Effector CD8-positive, alpha-beta T cell (primary cell): ENCODE results near the gene PDE6H.

Source experiments
- DNase-seq: peaks from one replicate; lab custom pipeline; 2025; lab: John Stamatoyannopoulos, UW
- total RNA-seq, 4 experiments: gene quantifications; one replicate each; lab custom pipeline; 2026; lab: John Stamatoyannopoulos, UW

Gene PDE6H
- total RNA-seq, result 0 reads per million in 4 experiments

DNA sequence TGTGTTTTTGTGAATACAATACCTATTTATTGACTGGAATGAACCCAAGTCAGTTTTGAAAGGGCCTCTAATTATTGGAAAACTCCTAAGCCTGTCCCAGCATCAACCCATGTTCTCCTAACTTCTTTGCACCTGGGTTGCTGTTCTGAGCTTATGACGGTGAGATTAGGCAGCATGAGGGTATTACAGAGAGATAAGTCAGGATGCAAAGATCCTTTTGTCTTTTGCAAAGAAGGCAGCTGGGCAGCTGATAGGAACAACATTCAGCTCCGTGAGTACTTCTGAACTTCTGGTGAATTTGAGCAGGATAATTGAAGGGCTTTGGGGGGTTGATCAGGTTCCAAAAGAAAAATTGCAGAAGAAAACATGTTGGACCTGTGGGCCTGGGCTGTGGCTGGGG is at the start of gene PDE6H:
PDE6H (plus strand) TSS at position 227 of the 400 bp plus-strand sequence. CDS start 4,971 bp downstream, outside the sequence.
- no peak for DNase-seq

DNA sequence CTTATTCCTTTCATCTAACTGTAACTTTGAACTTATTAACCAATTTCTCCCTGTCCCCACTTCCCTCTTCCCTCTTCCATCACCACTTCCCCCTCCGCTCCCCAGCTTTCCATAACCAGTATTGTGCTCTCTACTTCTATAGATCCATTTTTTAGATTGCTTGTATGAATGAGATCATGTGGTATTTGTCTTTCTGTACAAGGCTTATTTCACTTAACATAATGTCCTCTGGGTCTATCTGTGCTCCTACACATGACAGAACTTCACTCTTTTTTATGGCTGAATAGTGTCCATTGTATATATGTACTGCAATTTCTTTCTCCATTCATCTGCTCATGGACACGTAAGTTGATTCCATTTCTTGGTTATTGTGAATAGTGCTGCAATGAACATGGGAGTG is 48.9 kb upstream of the PDE6H start:
- no peak for DNase-seq

GRCh38 chr12:14924541-14924940 is 48.3 kb upstream of the PDE6H start:
- DNase-seq, result no peak

GRCh38 chr12:14927267-14927666 is 45.6 kb upstream of the PDE6H start:
- no peak for DNase-seq

- DNase-seq, result no peak
These were observed 43.9 kb upstream of the PDE6H start for GRCh38 chr12:14928931-14929330.

DNA sequence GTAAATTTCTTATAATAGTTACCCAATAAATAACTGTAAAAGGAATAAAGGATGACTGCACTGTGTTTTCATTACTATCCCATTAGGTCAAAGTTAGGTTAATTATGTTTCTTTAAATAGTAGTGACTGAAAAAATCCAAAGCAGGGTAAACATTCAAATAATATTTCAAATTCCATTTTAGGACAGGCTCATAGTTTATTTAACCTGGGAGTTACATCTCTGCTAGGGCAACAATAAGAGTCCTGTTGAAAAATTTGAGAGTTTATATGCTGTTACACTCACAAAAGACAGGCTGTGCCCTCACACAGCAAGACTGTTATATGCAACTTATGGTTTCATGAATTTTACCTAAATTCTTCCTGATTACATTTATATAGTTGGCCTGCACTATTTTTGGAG is 42.5 kb upstream of the PDE6H start:
- DNase-seq, result no peak

DNA sequence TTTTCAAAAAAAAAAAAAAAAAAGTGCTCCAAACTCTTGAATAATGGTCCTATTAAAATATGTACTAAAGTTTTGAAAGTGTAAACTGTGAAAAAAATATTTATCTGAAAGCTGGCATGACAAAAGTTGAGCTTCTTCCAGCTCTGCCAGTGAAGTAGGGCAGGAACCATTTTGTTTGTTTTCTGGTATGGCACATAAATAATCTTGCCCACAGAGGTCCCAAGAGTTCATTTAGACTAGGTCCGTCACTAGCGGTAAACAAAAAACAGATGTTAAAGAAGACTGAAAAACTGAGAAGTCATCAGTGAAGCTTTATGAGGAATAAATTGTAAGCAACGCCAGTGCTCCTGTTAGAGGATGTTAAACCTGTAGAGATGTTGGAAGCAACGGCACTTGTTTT is 41.5 kb upstream of the PDE6H start:
- DNase-seq, result no peak

DNA sequence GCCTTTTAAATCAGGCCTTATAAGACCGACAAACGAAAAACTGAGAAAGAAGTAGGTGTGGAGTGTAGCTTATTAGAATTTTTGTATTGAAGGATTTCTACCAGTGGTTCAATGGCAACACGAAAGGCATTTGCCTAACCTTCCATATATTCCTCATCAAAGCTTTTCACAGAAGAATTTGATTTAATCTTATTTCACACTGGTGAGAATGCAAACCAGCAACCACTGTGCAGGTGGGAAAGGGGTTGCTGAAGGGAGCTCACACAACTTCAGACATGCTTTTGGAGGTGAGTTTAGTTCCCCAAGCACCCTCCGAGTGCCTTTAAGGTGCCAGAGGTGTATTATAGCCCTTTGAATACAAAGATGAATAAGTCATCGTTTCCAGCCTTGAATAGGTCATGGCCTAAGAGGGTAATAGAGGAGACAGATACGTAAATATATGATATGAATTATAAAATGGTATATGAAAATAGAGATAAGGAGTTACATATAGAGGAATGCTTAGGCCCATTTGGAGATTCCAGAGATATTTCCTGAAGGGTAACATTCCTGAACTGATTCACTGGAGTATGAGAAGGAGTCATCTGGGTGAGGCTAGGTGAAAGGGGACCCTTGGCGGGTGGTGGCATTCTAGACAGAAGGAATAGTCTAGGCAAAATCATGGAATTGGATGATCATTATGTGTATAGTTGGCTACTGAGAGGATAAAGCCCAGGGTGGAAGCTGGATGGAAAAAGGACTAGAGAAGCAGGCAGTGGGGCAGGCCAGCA is 40.9 kb upstream of the PDE6H start:
- DNase-seq, result no peak

GRCh38 chr12:14934511-14934910 is 38.3 kb upstream of the PDE6H start:
- DNase-seq, result no peak

DNA sequence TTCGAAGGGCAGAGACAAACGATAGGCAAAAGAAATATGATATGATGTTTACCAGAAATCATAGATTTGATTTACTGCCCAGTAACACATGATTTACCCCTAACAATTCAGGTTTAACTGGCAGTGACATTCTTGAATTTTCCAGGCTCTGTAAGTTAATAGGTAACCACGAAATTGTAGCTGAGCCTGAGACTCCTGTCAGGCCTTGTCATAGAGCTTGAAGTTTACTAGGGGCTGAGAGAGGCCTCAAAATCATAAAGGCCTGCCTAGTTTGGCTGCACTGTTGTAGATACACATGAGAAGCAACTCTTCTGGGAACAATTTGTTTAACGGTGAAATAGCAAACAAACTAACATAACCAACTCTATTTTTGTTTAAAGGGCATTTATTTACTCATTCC is 37.8 kb upstream of the PDE6H start:
- no peak for DNase-seq

DNA sequence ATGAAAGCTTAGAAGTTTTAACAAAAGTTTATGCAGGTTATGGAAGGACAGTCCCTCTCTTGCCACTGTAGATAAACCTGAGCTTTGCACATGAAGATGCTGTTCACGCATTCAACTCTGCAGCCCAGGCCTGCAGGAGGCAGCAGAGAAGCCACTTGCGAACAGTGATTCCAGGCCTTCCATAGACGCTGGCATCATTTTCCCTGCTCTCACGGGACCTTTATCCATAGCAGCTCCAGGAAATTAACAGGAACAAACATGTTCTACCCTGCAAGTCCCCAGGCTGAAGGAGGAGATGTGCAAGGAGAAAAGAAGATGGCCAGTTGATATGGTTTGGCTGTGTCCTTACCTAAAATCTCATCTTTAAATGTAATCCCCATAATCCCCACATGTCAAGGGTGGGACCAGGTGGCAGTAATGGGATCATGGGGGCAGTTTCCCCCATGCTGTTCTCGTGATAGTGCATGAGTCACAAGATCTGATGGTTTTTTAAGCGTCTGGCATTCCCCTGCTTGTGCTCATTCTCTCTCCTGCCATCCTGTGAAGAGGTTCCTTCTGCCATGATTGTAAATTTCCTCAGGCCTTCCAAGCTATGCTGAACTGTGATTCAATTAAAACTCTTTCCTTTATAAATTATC is 36.5 kb upstream of the PDE6H start:
- DNase-seq, result no peak

DNA sequence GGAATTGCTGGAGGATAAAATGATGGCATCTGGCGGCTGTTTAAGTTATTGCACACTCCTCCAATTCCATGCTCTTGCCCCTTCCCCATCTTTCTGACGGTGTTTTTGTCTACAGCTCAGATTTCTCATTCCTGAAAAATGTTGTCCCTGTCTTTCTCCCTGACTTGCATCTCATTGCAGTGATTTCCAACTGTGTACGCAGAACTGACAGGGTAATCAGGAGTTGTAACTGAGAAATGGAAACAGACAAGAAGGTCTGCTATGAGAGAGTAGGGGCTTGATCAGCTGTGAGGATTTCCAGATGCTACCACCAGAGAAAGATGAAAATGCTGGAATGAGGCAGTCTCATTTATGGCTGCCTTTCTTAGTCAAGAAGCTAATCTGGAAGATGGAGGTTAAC is 35.8 kb upstream of the PDE6H start:
- DNase-seq, result no peak

DNA sequence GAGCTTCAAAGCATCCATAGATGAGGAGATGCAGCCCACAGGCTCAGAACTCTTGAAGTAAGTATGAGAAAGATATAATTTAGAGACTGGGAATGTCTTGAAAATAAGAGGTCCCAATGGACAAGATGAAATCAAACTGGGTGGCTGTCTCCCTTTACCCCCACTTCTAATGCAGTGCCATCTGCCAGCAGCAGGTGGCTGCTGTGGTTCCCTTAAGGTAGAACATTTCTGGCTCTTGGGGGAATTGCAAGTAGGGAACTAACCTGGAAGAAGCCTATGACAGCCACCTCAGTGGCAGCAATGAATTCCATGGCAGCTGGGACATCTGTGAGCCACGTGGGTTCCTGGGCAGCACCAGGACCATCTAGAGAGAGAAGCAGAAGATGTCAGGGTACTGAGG is 35.2 kb upstream of the PDE6H start:
- no peak for DNase-seq

GRCh38 chr12:14938301-14938700 is 34.5 kb upstream of the PDE6H start, which contains the start of gene ERP27:
Gene ERP27 (minus strand): TSS chr12:14938537. CDS start chr12:14938508, 29 bp downstream.
- no peak for DNase-seq

DNA sequence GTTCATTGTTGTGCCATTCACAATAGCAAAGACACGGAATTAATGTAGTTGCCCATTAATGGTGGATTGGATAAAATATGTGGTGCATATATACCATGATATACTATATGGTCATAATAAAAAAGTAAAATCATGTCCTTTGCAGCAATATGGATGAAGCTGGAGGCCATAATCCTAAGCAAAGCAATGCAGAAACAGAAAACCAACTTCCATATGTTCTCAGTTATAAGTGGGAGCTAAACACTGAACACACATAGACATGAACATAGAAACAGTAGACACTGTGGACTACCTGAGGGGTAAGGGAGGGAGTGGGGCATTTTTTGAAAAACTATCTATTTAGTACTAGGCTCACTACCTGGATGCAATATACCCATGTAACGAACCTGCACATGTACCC is 31.5 kb upstream of the PDE6H start:
- DNase-seq, result no peak

DNA sequence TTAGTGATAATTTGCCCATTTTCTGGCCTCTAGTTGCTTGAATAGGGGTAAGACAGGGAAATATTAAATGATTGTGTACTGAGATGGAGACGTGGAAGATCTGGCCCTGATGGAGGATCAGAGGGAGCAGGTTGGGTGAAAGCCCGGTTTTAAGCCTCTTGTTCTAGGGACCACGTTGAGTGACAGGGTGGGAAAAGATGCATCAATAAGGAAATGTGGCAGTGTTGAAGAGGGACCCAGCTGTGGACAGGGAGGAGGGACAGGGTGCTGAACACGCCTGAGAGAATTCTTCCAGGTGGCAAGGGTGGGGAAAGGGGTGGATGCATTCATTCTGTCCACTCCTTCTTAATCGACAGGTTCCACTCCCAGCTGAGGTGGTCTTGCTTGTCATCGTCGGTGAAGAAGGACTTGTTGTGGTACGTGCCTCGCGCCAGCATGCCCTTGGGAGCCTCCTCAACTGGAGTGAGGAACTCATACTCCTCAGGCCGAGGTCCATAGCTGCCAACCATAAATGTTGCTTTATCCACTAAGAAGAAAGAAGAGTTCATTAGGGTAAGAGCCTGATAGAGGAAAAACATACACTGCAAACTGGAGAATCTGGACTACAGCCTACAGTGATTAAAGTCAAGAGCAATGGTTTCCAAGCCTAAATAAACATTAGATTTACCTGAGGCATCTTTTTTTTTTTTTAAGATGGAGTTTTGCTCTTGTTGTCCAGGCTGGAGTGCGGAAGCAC is 30.5 kb upstream of the PDE6H start:
- no peak for DNase-seq

GRCh38 chr12:14946162-14946561 is 26.7 kb upstream of the PDE6H start:
- no peak for DNase-seq

DNA sequence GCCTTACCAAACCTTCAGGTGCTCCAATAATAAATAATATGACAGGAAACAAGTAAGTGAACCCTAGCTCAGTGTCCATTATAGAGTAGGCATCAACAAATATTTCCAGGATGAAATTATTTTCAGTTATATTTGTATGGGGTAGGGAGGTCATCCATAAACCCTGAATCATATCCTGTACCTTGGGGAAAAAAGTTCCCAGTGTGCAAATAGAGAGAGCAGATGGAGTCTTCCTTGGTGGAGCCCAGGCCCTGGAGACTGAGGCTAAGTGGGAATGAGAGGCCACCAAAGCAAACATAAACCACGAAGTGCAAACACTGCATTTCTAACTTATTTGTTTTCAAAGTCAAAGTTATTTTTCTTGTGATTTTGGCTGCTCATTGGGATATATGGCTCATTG is 26.0 kb upstream of the PDE6H start:
- no peak for DNase-seq

DNA sequence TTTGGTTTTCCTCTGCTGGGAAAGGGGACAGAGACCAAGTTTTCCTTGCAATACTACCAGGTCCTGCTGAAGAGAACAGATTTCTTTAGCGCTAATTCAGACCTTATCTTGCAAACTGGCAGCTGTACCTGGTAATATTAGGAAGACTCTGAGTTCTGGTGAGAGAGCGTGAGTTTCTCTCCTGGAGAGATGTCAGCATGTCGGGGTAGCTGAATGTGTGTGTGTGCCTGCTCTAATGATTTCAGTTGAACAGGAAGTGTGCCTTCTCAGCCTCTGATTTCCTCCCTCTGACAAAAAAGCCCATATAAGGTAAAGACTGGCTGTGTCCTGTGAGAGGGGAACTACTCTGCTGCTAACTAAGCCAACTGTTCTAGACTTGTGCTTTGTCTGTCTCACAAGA is 24.2 kb upstream of the PDE6H start:
- DNase-seq, result no peak

DNA sequence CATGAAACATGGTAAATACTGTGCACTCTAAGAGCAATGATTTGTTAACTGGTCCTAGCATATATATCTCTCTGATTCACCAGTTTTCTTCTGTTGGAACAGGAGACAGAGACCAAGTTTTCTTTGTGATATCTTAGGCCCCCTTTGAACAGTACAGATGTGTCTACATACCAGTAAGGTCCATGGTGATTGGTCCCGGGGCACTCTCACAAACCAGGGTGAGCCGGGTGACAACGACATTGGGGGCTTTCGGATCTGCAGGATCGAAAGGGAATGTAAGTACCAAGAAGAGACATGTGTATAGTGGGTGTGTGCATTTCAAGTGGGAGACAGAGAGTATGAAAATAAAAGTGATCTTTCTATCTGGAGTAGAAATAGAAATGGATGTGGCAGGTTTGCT is 23.2 kb upstream of the PDE6H start:
- DNase-seq, result no peak

DNA sequence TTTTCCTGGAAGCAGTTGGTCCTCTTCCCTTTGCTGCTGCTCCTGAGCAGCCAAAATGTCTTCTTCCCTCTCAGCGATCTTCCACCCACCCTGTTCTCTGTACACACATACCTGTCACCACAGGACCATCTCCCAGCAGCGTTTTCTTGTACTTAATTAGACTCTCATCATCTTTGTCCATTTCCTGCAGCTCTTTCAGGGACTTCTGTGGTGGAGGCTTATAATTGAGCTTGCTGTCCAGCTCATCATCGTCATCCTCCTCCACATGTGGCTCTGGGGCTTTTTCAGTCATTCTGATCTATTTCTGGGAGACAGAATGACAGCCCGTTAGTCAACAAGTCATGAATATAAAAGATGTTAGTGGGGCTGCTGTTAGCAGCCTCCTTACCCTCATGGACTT is 22.4 kb upstream of the PDE6H start:
- no peak for DNase-seq

DNA sequence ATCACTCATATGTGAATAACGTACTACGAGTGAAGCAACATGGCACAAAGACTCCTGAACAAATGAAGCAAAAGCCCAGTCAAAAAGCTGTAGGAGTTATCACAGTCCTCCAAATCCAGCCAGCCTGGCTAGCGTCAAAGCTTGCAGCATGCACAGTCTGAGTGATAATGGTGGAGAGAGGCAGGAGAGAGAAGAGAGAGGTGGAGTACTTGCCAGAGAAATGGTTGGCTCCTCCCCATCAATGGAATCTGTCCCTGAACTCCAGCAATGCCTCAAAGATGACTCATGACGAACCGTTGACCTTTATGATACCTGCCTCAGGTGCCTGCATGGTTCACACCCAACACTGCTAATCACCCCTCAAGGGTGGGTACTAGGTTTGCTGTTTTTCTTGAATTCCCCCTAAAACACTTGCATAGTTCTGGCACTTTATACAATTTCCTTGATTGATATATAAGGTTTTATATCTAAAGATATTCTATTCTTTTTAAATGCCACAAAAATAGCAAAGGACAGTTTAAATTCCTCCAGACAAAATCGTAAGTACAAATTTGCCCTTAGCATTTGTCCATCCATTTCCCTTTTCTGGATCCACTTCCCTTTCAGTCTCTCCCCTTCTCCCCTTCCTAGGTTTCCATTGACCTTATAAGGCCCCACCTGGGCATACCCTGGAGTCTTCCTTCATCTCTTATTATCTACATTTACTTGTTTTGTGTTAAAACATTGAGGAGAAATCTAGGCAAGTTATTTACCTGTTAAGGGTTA is 21.7 kb upstream of the PDE6H start:
- no peak for DNase-seq
